HCT116 (cell line): ENCODE data around the gene TENM4. TPM values are rescaled to one million over a fixed set of nuclear protein-coding genes. Genes with fewer than 3 reads are reported as not detected.

Experiments
- ATAC-seq: fragments of 200-7000 bp; cut with Tn5 transposase; 2 replicates; pipeline ENCODE4 v1.9.1; 2020; ENCODE audit warnings: mild to moderate bottlenecking, moderate library complexity
- BruUV-seq: library from RNA; stranded (reverse); fragments of 400-500 nt; replicated peaks from 2 replicates; lab custom pipeline; 2021; lab: Mats Ljungman, UMichigan
- CTCF ChIA-PET: fragments of 300-600 bp; sonication (Branson Sonifier 250); formaldehyde crosslinking; loops from one replicate; lab custom pipeline; 2021; ENCODE audit warnings: antibody characterized with exemption; lab: Charles Lee
- POLR2A ChIA-PET: fragments of 300-600, 350-600 bp; sonication (Branson Sonifier 250); formaldehyde crosslinking; loops from one replicate; lab custom pipeline; 2021; ENCODE audit warnings: antibody characterized with exemption; lab: Charles Lee
- RAD21 ChIA-PET, 2 experiments: fragments of 300-600 bp; sonication (Branson Sonifier 250); formaldehyde crosslinking; loops; one replicate each; lab custom pipeline; 2023; ENCODE audit warnings: low total read pairs in 2 of 2; ENCODE audit not compliant: uncharacterized antibody in 2 of 2, unreplicated experiment in 2 of 2, low non-redundant PET in 1 of 2; lab: Charles Lee
- DNase-seq: peaks from one replicate; pipeline ENCODE4 v3.0.0-alpha.2; 2010; ENCODE audit warnings: low read depth, low spot score
- H2AFZ ChIP-seq: fragments of 200-600 bp; shearing (Covaris generic), sonication (generic); 2 replicates; pipeline ENCODE4 v1.6.1; 2017; ENCODE audit warnings: low read depth, mixed run types, mixed read lengths, antibody characterized with exemption, low read length; ENCODE audit not compliant: poor library complexity, severe bottlenecking
- H3K27ac ChIP-seq: 2 replicates; pipeline ENCODE4 v1.5.1; 2012; ENCODE audit warnings: low read depth, low read length
- H3K27me3 ChIP-seq: fragments of 200-600 bp; sonication (generic); 2 replicates; pipeline ENCODE4 v1.6.1; 2016; ENCODE audit warnings: mixed run types, low read length, mixed read lengths; ENCODE audit not compliant: insufficient read depth
- H3K36me3 ChIP-seq, 2 experiments: fragments of 200-500 bp in 1 of 2; fragments of 200-600 bp in 1 of 2; sonication (Bioruptor generic) in 1 of 2; sonication (generic) in 1 of 2; 2 replicates each; pipeline versions ENCODE4 v1.5.1 to v1.6.1; 2014 to 2016; ENCODE audit warnings: low read length in 2 of 2, inconsistent platforms in 1 of 2, mixed read lengths in 1 of 2, mixed run types in 1 of 2; ENCODE audit not compliant: insufficient read depth in 2 of 2, control insufficient read depth in 1 of 2
- H3K4me1 ChIP-seq, 2 experiments: fragments of 200-600 bp in 1 of 2; sonication (generic) in 1 of 2; 2 replicates each; pipeline versions ENCODE4 v1.5.1 to v1.6.1; 2012 to 2017; ENCODE audit warnings: low read length in 2 of 2, inconsistent platforms in 1 of 2, mild to moderate bottlenecking in 1 of 2, mixed read lengths in 1 of 2, mixed run types in 1 of 2, moderate library complexity in 1 of 2; ENCODE audit not compliant: insufficient read depth in 2 of 2, control insufficient read depth in 1 of 2
- H3K4me2 ChIP-seq: fragments of 200-600 bp; sonication (generic); 2 replicates; pipeline ENCODE4 v1.6.1; 2017; ENCODE audit warnings: mixed run types, low read length, mixed read lengths
- H3K4me3 ChIP-seq, 2 experiments: fragments of 200-600 bp in 1 of 2; sonication (generic) in 1 of 2; replicated peaks in 1 of 2; 2 replicates each; pipeline ENCODE4 v1.5.1; 2011 to 2016; ENCODE audit warnings: low read length in 2 of 2, control low read depth in 1 of 2, low read depth in 1 of 2, mild to moderate bottlenecking in 1 of 2, mixed read lengths in 1 of 2, mixed run types in 1 of 2
- H3K79me2 ChIP-seq: fragments of 200-600 bp; sonication (generic); 2 replicates; pipeline ENCODE4 v1.6.1; 2017; ENCODE audit warnings: mild to moderate bottlenecking, mixed run types, low read length, moderate library complexity, mixed read lengths; ENCODE audit not compliant: insufficient read depth
- H3K9ac ChIP-seq: fragments of 200-600 bp; sonication (generic); 2 replicates; pipeline ENCODE4 v1.6.1; 2016; ENCODE audit warnings: low read length, mixed read lengths
- H3K9me2 ChIP-seq: fragments of 200-600 bp; sonication (generic), shearing (Covaris generic); 2 replicates; pipeline ENCODE4 v1.6.1; 2017; ENCODE audit warnings: mixed run types, mild to moderate bottlenecking, moderate library complexity; ENCODE audit not compliant: insufficient read depth
- H3K9me3 ChIP-seq, 2 experiments: fragments of 200-500 bp in 1 of 2; fragments of 200-600 bp in 1 of 2; sonication (Bioruptor generic) in 1 of 2; sonication (generic) in 1 of 2; 2 replicates each; pipeline ENCODE4 v1.6.1; 2014 to 2017; ENCODE audit warnings: low read length in 2 of 2, mixed read lengths in 2 of 2, inconsistent platforms in 1 of 2, low read depth in 1 of 2, mild to moderate bottlenecking in 1 of 2, mixed run types in 1 of 2, moderate library complexity in 1 of 2; ENCODE audit not compliant: control insufficient read depth in 1 of 2, insufficient read depth in 1 of 2
- H4K20me1 ChIP-seq: fragments of 200-600 bp; sonication (generic), shearing (Covaris generic); 2 replicates; pipeline ENCODE4 v1.6.1; 2017; ENCODE audit warnings: mixed run types, mild to moderate bottlenecking, moderate library complexity; ENCODE audit not compliant: insufficient read depth
- CBX3 ChIP-seq: IDR thresholded peaks from 2 replicates; pipeline ENCODE4 v1.6.1; 2012; ENCODE audit warnings: low read depth
- CEBPB ChIP-seq: IDR thresholded peaks from 2 replicates; pipeline ENCODE4 v1.6.1; 2012; ENCODE audit warnings: low read depth
- EGR1 ChIP-seq: IDR thresholded peaks from 2 replicates; pipeline ENCODE4 v1.6.1; 2012; ENCODE audit warnings: low read depth
- ELF1 ChIP-seq: IDR thresholded peaks from 2 replicates; pipeline ENCODE4 v1.6.1; 2012; ENCODE audit warnings: low read depth, borderline replicate concordance
- EZH2 ChIP-seq: fragments of 200-600 bp; sonication (generic); IDR thresholded peaks from 2 replicates; pipeline ENCODE4 v1.6.1; 2017; ENCODE audit warnings: antibody characterized with exemption, mixed run types
- EZH2phosphoT487 ChIP-seq: fragments of 200-600 bp; IDR thresholded peaks from 2 replicates; pipeline ENCODE4 v1.6.1; 2018; ENCODE audit warnings: antibody characterized with exemption, borderline replicate concordance
- FOSL1 ChIP-seq: IDR thresholded peaks from 2 replicates; pipeline ENCODE4 v1.6.1; 2012; ENCODE audit warnings: low read depth
- JUND ChIP-seq: IDR thresholded peaks from 2 replicates; pipeline ENCODE4 v1.6.1; 2012
- POLR2A ChIP-seq: IDR thresholded peaks from 2 replicates; pipeline ENCODE4 v1.7.0; 2011; ENCODE audit warnings: borderline replicate concordance; ENCODE audit not compliant: insufficient read depth, insufficient read length; ENCODE audit errors: extremely low read depth
- RAD21 ChIP-seq: IDR thresholded peaks from 2 replicates; pipeline ENCODE4 v1.6.1; 2012; ENCODE audit warnings: low read depth, mild to moderate bottlenecking
- SRF ChIP-seq: IDR thresholded peaks from 2 replicates; pipeline ENCODE4 v1.6.1; 2012; ENCODE audit warnings: low read depth
- TCF7L2 ChIP-seq: IDR thresholded peaks from 2 replicates; pipeline ENCODE4 v1.7.0; 2011; ENCODE audit warnings: borderline replicate concordance, inconsistent platforms; ENCODE audit not compliant: insufficient read depth, insufficient read length; ENCODE audit errors: extremely low read depth
- YY1 ChIP-seq: IDR thresholded peaks from 2 replicates; pipeline ENCODE4 v1.6.1; 2011; ENCODE audit warnings: low read length, low read depth, moderate library complexity, mild to moderate bottlenecking; ENCODE audit not compliant: insufficient replicate concordance; ENCODE audit errors: extremely low read depth
- ZFX ChIP-seq: fragments of 450-650 bp; IDR thresholded peaks from 2 replicates; pipeline ENCODE4 v1.6.1; 2017
- ZNF274 ChIP-seq: fragments of 200-500 bp; sonication (Bioruptor generic); IDR thresholded peaks from 2 replicates; pipeline ENCODE4 v1.6.1; 2014; ENCODE audit warnings: mild to moderate bottlenecking, low read depth, low read length, inconsistent platforms
- intact Hi-C: fragments of 100-400 bp; cut with micrococcal nuclease; formaldehyde crosslinking; loops from 2 replicates; pipeline ENCODE4 v1.10.0; 2022
- total RNA-seq: library from RNA; stranded (reverse); gene quantifications from one replicate; pipeline ENCODE4 v1.2.1, GENCODE V29; 2021; ENCODE audit not compliant: unreplicated experiment
- TF ChIP-seq, protein P1 (sequence below), 3 experiments: fragments of 200-600 bp in 1 of 3; sonication (generic) in 1 of 3; IDR thresholded peaks in 2 of 3; conservative IDR thresholded peaks in 1 of 3; 2 replicates each; pipeline ENCODE4 v1.5.1; 2012 to 2017; ENCODE audit warnings: low read depth in 2 of 3, low read length in 2 of 3, antibody characterized with exemption in 1 of 3, borderline replicate concordance in 1 of 3, control low read depth in 1 of 3, mild to moderate bottlenecking in 1 of 3, mixed read lengths in 1 of 3, mixed run types in 1 of 3, moderate library complexity in 1 of 3; ENCODE audit not compliant: insufficient read depth in 1 of 3
- TF ChIP-seq, protein P2 (sequence below): IDR thresholded peaks from 2 replicates; pipeline ENCODE4 v1.6.1; 2012
- TF ChIP-seq, protein P3 (sequence below): IDR thresholded peaks from 2 replicates; pipeline ENCODE4 v1.6.1; 2012
- TF ChIP-seq, protein P4 (sequence below): IDR thresholded peaks from 2 replicates; pipeline ENCODE4 v1.6.1; 2011; ENCODE audit warnings: mild to moderate bottlenecking, low read length, moderate library complexity; ENCODE audit not compliant: insufficient replicate concordance; ENCODE audit errors: extremely low read depth

Gene TENM4
- total RNA-seq, 1 experiment from 2014 or later, result 0.05 TPM

DNA sequence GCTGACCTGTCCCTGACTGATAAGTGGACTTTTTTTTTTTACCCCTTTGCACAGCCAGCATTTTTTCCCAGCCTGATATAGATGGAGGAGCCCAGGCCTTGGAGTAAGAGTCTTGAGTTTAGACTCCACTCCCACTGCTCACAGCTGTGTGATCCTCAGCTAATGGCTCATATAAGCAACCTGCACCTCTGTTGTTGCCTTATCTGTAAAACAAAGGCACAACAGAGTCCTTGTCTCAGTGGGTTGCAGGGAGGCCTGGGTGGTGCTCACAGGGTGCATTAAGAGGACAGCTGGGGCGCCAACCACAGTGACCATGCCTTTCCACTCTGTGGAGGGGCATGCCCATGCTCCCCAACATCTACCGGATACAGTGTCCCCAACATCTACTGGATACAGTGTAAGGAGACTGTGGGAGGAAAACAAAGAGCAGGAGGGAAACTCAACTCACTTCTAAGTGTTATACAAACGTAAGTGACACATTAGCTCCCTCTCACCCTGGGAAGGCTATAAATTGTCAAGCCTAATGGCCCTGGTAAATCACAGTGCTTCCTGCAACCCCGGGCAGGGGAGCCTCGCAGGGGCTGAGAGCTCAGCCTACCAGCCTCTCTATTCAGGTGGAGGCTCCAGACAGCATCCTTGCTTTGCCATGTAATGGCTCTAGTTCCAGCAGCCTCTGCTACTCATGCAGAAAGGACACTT, 109.5 kb downstream of the TENM4 start:
- TF ChIP-seq FOSL1, result no peak
- TF ChIP-seq, protein P1, sequence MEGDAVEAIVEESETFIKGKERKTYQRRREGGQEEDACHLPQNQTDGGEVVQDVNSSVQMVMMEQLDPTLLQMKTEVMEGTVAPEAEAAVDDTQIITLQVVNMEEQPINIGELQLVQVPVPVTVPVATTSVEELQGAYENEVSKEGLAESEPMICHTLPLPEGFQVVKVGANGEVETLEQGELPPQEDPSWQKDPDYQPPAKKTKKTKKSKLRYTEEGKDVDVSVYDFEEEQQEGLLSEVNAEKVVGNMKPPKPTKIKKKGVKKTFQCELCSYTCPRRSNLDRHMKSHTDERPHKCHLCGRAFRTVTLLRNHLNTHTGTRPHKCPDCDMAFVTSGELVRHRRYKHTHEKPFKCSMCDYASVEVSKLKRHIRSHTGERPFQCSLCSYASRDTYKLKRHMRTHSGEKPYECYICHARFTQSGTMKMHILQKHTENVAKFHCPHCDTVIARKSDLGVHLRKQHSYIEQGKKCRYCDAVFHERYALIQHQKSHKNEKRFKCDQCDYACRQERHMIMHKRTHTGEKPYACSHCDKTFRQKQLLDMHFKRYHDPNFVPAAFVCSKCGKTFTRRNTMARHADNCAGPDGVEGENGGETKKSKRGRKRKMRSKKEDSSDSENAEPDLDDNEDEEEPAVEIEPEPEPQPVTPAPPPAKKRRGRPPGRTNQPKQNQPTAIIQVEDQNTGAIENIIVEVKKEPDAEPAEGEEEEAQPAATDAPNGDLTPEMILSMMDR (IDR thresholded peaks at IDR 0.05 in 2 of 3, conservative IDR thresholded peaks at IDR 0.05 in 1 of 3; ENCODE audit: borderline replicate concordance in 1 of 3, insufficient read depth in 1 of 3, low read depth in 2 of 3, low read length in 2 of 3), result no peak
- TF ChIP-seq JUND, result no peak
- TF ChIP-seq, protein P2, sequence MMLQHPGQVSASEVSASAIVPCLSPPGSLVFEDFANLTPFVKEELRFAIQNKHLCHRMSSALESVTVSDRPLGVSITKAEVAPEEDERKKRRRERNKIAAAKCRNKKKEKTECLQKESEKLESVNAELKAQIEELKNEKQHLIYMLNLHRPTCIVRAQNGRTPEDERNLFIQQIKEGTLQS, result no peak
- TF ChIP-seq EGR1, result no peak
- TF ChIP-seq TCF7L2, result no peak
- TF ChIP-seq ZNF274, result no peak
- TF ChIP-seq YY1, result no peak
- TF ChIP-seq CBX3, result no peak
- TF ChIP-seq, protein P3, sequence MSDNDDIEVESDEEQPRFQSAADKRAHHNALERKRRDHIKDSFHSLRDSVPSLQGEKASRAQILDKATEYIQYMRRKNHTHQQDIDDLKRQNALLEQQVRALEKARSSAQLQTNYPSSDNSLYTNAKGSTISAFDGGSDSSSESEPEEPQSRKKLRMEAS, result no peak
- no peak for TF ChIP-seq ZFX
- TF ChIP-seq ELF1, result no peak
- TF ChIP-seq SRF, result no peak
- TF ChIP-seq CEBPB, result no peak
- no peak for TF ChIP-seq EZH2
- no peak for TF ChIP-seq POLR2A
- no peak for TF ChIP-seq EZH2phosphoT487
- TF ChIP-seq RAD21, result no peak
- TF ChIP-seq, protein P4, sequence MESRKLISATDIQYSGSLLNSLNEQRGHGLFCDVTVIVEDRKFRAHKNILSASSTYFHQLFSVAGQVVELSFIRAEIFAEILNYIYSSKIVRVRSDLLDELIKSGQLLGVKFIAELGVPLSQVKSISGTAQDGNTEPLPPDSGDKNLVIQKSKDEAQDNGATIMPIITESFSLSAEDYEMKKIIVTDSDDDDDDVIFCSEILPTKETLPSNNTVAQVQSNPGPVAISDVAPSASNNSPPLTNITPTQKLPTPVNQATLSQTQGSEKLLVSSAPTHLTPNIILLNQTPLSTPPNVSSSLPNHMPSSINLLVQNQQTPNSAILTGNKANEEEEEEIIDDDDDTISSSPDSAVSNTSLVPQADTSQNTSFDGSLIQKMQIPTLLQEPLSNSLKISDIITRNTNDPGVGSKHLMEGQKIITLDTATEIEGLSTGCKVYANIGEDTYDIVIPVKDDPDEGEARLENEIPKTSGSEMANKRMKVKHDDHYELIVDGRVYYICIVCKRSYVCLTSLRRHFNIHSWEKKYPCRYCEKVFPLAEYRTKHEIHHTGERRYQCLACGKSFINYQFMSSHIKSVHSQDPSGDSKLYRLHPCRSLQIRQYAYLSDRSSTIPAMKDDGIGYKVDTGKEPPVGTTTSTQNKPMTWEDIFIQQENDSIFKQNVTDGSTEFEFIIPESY, result no peak
- Histone ChIP-seq H3K4me2 (no peak overlapping the region), H3K9me3 (no peaks in the 10 kb centered on the region), H3K9ac (no peak overlapping the region), H3K4me1 (no peaks in the 10 kb centered on the region), H3K9me2 (no peaks in the 10 kb centered on the region), H3K27me3 (peaks cover 30% of the 10 kb centered on the region), H3K4me3 (no peak overlapping the region), H4K20me1 (no peaks in the 10 kb centered on the region), H3K36me3 (no peaks in the 10 kb centered on the region), H3K79me2 (no peaks in the 10 kb centered on the region), H2AFZ (no peak overlapping the region), H3K27ac (no peak overlapping the region)
- ChIA-PET POLR2A (no interaction called here), RAD21 (no interaction called here), CTCF (no interaction called here)
- BruUV-seq, result no TSS peak
- no peak for ATAC-seq
- no peak for DNase-seq
- intact Hi-C loops, result no loop called here
